GM23338 (cell line): ENCODE measurements around the gene SCUBE2. TPM values are rescaled to one million over a fixed set of nuclear protein-coding genes. Genes with fewer than 3 reads are reported as not detected.

Experiments
- ATAC-seq: fragments of 200-7000 bp; cut with Tn5 transposase; 3 replicates; pipeline ENCODE4 v1.9.1; 2020
- DNase-seq: peaks from one replicate; pipeline ENCODE4 v3.0.0-alpha.2; 2015; ENCODE audit warnings: low spot score
- H2AFZ ChIP-seq: fragments of 200-600 bp; sonication (generic); 2 replicates; pipeline ENCODE4 v1.8.0; 2016; ENCODE audit warnings: antibody characterized with exemption, mild to moderate bottlenecking, moderate library complexity
- H3F3A ChIP-seq: fragments of 200-600 bp; sonication (generic); replicated peaks from 2 replicates; pipeline ENCODE4 v1.8.0; 2017; ENCODE audit warnings: antibody characterized with exemption, mixed run types, low read depth
- H3K27ac ChIP-seq: fragments of 200-600 bp; sonication (generic); 2 replicates; pipeline ENCODE4 v1.6.1; 2016; ENCODE audit warnings: low read depth
- H3K27me3 ChIP-seq: fragments of 200-600 bp; sonication (generic); 2 replicates; pipeline ENCODE4 v1.8.0; 2016; ENCODE audit warnings: mild to moderate bottlenecking, mixed run types, moderate library complexity; ENCODE audit not compliant: insufficient read depth
- H3K36me3 ChIP-seq: fragments of 200-600 bp; sonication (generic); 2 replicates; pipeline ENCODE4 v1.8.0; 2016; ENCODE audit warnings: mild to moderate bottlenecking; ENCODE audit not compliant: insufficient read depth
- H3K4me1 ChIP-seq: fragments of 200-600 bp; sonication (generic); 2 replicates; pipeline ENCODE4 v1.8.0; 2016; ENCODE audit warnings: mild to moderate bottlenecking, moderate library complexity; ENCODE audit not compliant: insufficient read depth
- H3K4me2 ChIP-seq: fragments of 200-600 bp; sonication (generic); 2 replicates; pipeline ENCODE4 v1.7.1; 2017; ENCODE audit warnings: mixed run types
- H3K4me3 ChIP-seq: fragments of 200-600 bp; sonication (generic); 2 replicates; pipeline ENCODE4 v1.6.1; 2016; ENCODE audit warnings: mixed run types
- H3K79me2 ChIP-seq: fragments of 200-600 bp; sonication (generic); replicated peaks from 2 replicates; pipeline ENCODE4 v1.8.0; 2017; ENCODE audit warnings: mild to moderate bottlenecking; ENCODE audit not compliant: insufficient read depth
- H3K9me2 ChIP-seq: fragments of 200-600 bp; sonication (generic); 2 replicates; pipeline ENCODE4 v1.8.0; 2017; ENCODE audit not compliant: insufficient read depth
- H4K20me1 ChIP-seq: fragments of 200-600 bp; sonication (generic); replicated peaks from 2 replicates; pipeline ENCODE4 v1.8.0; 2017; ENCODE audit warnings: mild to moderate bottlenecking; ENCODE audit not compliant: insufficient read depth
- H3K27ac Mint-ChIP-seq: 2 replicates; pipeline ENCODE4 v1.8.0; 2020; ENCODE audit warnings: inconsistent platforms, mild to moderate bottlenecking, moderate library complexity, mixed read lengths
- H3K27me3 Mint-ChIP-seq: 3 replicates; pipeline ENCODE4 v1.8.0; 2022; ENCODE audit warnings: low read depth, mild to moderate bottlenecking, moderate library complexity, mixed read lengths, inconsistent platforms; ENCODE audit not compliant: insufficient read depth, poor library complexity
- H3K36me3 Mint-ChIP-seq: 3 replicates; pipeline ENCODE4 v1.8.0; 2021; ENCODE audit warnings: low read depth, mild to moderate bottlenecking, inconsistent platforms, moderate library complexity, mixed read lengths
- H3K4me1 Mint-ChIP-seq: 3 replicates; pipeline ENCODE4 v1.8.0; 2020; ENCODE audit warnings: mild to moderate bottlenecking, inconsistent platforms, mixed read lengths
- H3K4me3 Mint-ChIP-seq: 3 replicates; pipeline ENCODE4 v1.8.0; 2021; ENCODE audit warnings: moderate library complexity, mild to moderate bottlenecking, inconsistent platforms, mixed read lengths
- H3K9me3 Mint-ChIP-seq: 3 replicates; pipeline ENCODE4 v1.8.0; 2020; ENCODE audit warnings: moderate library complexity, mild to moderate bottlenecking, inconsistent platforms, mixed read lengths
- CREB1 ChIP-seq: fragments of 250-450 bp; sonication (Bioruptor Pico); IDR thresholded peaks from 2 replicates; pipeline ENCODE4 v1.5.0; 2020; ENCODE audit warnings: low read depth, mild to moderate bottlenecking, moderate library complexity
- EZH2 ChIP-seq: fragments of 200-600 bp; sonication (generic); IDR thresholded peaks from one replicate; pipeline ENCODE4 v1.8.0; 2017; ENCODE audit warnings: antibody characterized with exemption, mild to moderate bottlenecking, low read depth; ENCODE audit not compliant: unreplicated experiment
- EZH2phosphoT487 ChIP-seq: fragments of 200-600 bp; sonication (generic); IDR thresholded peaks from one replicate; pipeline ENCODE4 v1.8.1; 2018; ENCODE audit warnings: antibody characterized with exemption; ENCODE audit not compliant: unreplicated experiment
- JUNB ChIP-seq: IDR thresholded peaks from one replicate; pipeline ENCODE4 v1.6.1; 2016; ENCODE audit warnings: antibody characterized with exemption; ENCODE audit not compliant: unreplicated experiment
- POLR2AphosphoS5 ChIP-seq: IDR thresholded peaks from 2 replicates; pipeline ENCODE4 v1.6.1; 2016; ENCODE audit warnings: antibody characterized with exemption, low read depth
- REST ChIP-seq: IDR thresholded peaks from one replicate; pipeline ENCODE4 v1.6.1; 2018; ENCODE audit warnings: antibody characterized with exemption; ENCODE audit not compliant: unreplicated experiment
- STAT1 ChIP-seq: IDR thresholded peaks from one replicate; pipeline ENCODE4 v1.6.1; 2016; ENCODE audit warnings: antibody characterized with exemption; ENCODE audit not compliant: unreplicated experiment
- ZNF114 ChIP-seq: fragments of 250-450 bp; sonication (Bioruptor Pico); IDR thresholded peaks from 2 replicates; pipeline ENCODE4 v1.5.0; 2020; ENCODE audit warnings: mild to moderate bottlenecking, moderate library complexity
- polyA plus RNA-seq: library from polyadenylated mRNA; unstranded; fragments of >200 nt; fragmentation: Nextera tagmentation; extraction: Ambion mirVana; gene quantifications from 2 replicates; pipeline ENCODE4 v1.2.1, GENCODE V29; 2016
- total RNA-seq: library from RNA; depleted of rRNA; stranded (reverse); fragments of >200 nt; shearing (Covaris generic); gene quantifications from 2 replicates; pipeline ENCODE4 v1.2.3, GENCODE V29; 2014
- TF ChIP-seq, protein P1 (sequence below): IDR thresholded peaks from 2 replicates; pipeline ENCODE4 v1.6.1; 2016; ENCODE audit warnings: antibody characterized with exemption

Gene SCUBE2
- total and polyA plus RNA-seq, 2 experiments from 2014 or later, result 0.47 to 0.63 TPM

GRCh38 chr11:9025101-9025850 is 66.1 kb downstream of the SCUBE2 start:
- Histone ChIP-seq H3K4me2 (no peak overlapping the region), H2AFZ (no peak overlapping the region), H3K4me1 (peaks cover 7% of the 10 kb centered on the region; the same call in 1 of the 2 replicates), H3F3A (no peaks in the 10 kb centered on the region), H3K36me3 (no peaks in the 10 kb centered on the region), H4K20me1 (no peaks in the 10 kb centered on the region), H3K79me2 (no peaks in the 10 kb centered on the region), H3K9me2 (no peaks in the 10 kb centered on the region; the same call in 1 of the 2 replicates), H3K27ac (no peak overlapping the region), H3K27me3 (no peaks in the 10 kb centered on the region), H3K4me3 (no peak overlapping the region)
- no peaks in the 10 kb centered on the region for H3K9me3 Mint-ChIP-seq
- DNase-seq (no peak), ATAC-seq (no peak)
- H3K36me3 Mint-ChIP-seq, result no peaks in the 10 kb centered on the region
- peaks cover 4% of the 10 kb centered on the region for H3K27me3 Mint-ChIP-seq
- no peak overlapping the region for H3K27ac Mint-ChIP-seq
- TF ChIP-seq, protein P1, sequence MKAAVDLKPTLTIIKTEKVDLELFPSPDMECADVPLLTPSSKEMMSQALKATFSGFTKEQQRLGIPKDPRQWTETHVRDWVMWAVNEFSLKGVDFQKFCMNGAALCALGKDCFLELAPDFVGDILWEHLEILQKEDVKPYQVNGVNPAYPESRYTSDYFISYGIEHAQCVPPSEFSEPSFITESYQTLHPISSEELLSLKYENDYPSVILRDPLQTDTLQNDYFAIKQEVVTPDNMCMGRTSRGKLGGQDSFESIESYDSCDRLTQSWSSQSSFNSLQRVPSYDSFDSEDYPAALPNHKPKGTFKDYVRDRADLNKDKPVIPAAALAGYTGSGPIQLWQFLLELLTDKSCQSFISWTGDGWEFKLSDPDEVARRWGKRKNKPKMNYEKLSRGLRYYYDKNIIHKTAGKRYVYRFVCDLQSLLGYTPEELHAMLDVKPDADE, result no peak
- no peak for TF ChIP-seq STAT1
- no peak for TF ChIP-seq ZNF114
- TF ChIP-seq REST, result no peak
- TF ChIP-seq JUNB, result no peak
- TF ChIP-seq CREB1 (CRISPR knock-in tag), result no peak
- H3K4me3 Mint-ChIP-seq, result no peak overlapping the region
- peaks cover 8% of the 10 kb centered on the region for H3K4me1 Mint-ChIP-seq

- no peak overlapping the region for H3K27ac ChIP-seq
- no peak for TF ChIP-seq EZH2
- no peak for TF ChIP-seq POLR2AphosphoS5
- TF ChIP-seq EZH2phosphoT487, result no peak
- TF ChIP-seq REST, result no peak
- TF ChIP-seq JUNB, result no peak
- ATAC-seq, result no peak
These were observed 68.3 kb downstream of the SCUBE2 start for GRCh38 chr11:9022961-9023680.

More at GRCh38 chr11:9022961-9023680, 68.3 kb downstream of the SCUBE2 start:
- no peak overlapping the region for H3K4me3 Mint-ChIP-seq
- Histone ChIP-seq H2AFZ (no peak overlapping the region; the same call in 1 of the 2 replicates), H3K4me1 (peaks cover 7% of the 10 kb centered on the region; the same call in 1 of the 2 replicates), H4K20me1 (no peaks in the 10 kb centered on the region), H3K27me3 (no peaks in the 10 kb centered on the region), H3K36me3 (no peaks in the 10 kb centered on the region), H3K4me2 (no peak overlapping the region), H3K4me3 (no peak overlapping the region), H3K79me2 (no peaks in the 10 kb centered on the region), H3K9me2 (no peaks in the 10 kb centered on the region; the same call in 1 of the 2 replicates), H3F3A (no peaks in the 10 kb centered on the region)
- H3K27me3 Mint-ChIP-seq, result no peaks in the 10 kb centered on the region
- DNase-seq, result no peak
- H3K4me1 Mint-ChIP-seq, result peaks cover 8% of the 10 kb centered on the region
- no peaks in the 10 kb centered on the region for H3K36me3 Mint-ChIP-seq
- H3K9me3 Mint-ChIP-seq, result no peaks in the 10 kb centered on the region
- H3K27ac Mint-ChIP-seq, result no peak overlapping the region
